Ovary (tissue), 9 donors: ENCODE measurements around the gene BIN1. TPM values are rescaled to one million over a fixed set of nuclear protein-coding genes. Genes with fewer than 3 reads are reported as not detected.

ENCODE experiments used
- DNase-seq, 5 donors: peaks; one replicate each; pipeline ENCODE4 v3.0.0-alpha.2; 2019 to 2020
- H3K27ac ChIP-seq, 2 donors: fragments of 200-600 bp; one replicate each; pipeline versions ENCODE4 v1.5.1 to v1.8.0; 2019 to 2022
- H3K27me3 ChIP-seq: fragments of 200-600 bp; one replicate; pipeline ENCODE4 v1.8.0; 2022
- H3K36me3 ChIP-seq: fragments of 200-600 bp; sonication (generic); one replicate; pipeline ENCODE4 v1.5.1; 2019
- H3K4me1 ChIP-seq: one replicate; pipeline ENCODE4 v1.8.1; 2013; ENCODE audit warnings: mild to moderate bottlenecking, moderate library complexity; ENCODE audit not compliant: insufficient read depth
- H3K4me3 ChIP-seq: fragments of 200-600 bp; sonication (generic); one replicate; pipeline ENCODE4 v1.5.1; 2017
- H3K9me3 ChIP-seq, 2 donors: fragments of 200-600 bp in 1 of 2; sonication (generic) in 1 of 2; one replicate each; pipeline versions ENCODE4 v1.5.1 to v1.8.1; 2013 to 2019; ENCODE audit warnings: mild to moderate bottlenecking in 1 of 2, moderate library complexity in 1 of 2
- CTCF ChIP-seq, 3 donors: fragments of 450-650 bp in 2 of 3; fragments of 200-600 bp in 1 of 3; IDR thresholded peaks; one replicate each; pipeline versions ENCODE4 v1.5.1 to v1.8.0; 2016 to 2022; ENCODE audit warnings: antibody characterized with exemption in 3 of 3, mild to moderate bottlenecking in 1 of 3
- EP300 ChIP-seq: sonication (generic); formaldehyde crosslinking; IDR thresholded peaks from one replicate; pipeline ENCODE4 v1.6.1; 2017; ENCODE audit warnings: antibody characterized with exemption
- POLR2A ChIP-seq: fragments of 450-650 bp; IDR thresholded peaks from one replicate; pipeline ENCODE4 v1.6.1; 2017; ENCODE audit warnings: antibody characterized with exemption, mild to moderate bottlenecking, moderate library complexity
- WGBS, 3 donors: extraction: QIAGEN DNeasy Blood & Tissue Kit in 1 of 3; methylation state at CpG; one replicate each; pipeline versions ENCODE4 v1.1.5 to v1.1.7; 2013 to 2017; 5-methylcytosine and 5-hydroxymethylcytosine counted together
- intact Hi-C, 4 donors: fragments of 100-400 bp; cut with DNase I; formaldehyde crosslinking; loops; one replicate each; pipeline versions ENCODE4 v1.11.0 to v1.15.1; 2022 to 2023
- polyA plus RNA-seq, 2 donors: library from polyadenylated mRNA; stranded (reverse); fragments of 200-250 nt in 1 of 2; fragments of 350-450 nt in 1 of 2; fragmentation: Illumina TruSeq in 1 of 2; extraction: RNeasy Lipid Tissue Mini Kit (QIAGEN cat#74804) in 1 of 2; gene quantifications; one replicate each; pipeline ENCODE4 v1.2.3, GENCODE V29; 2013 to 2014
- total RNA-seq, 7 donors: library from RNA; depleted of rRNA in 2 of 7; stranded (reverse); fragments of >200 nt in 2 of 7; fragmentation: NEBNext Ultra II Directional in 3 of 7; extraction: Animal tissue kit (Norgen Biotek cat#: 25700) in 3 of 7; gene quantifications; one replicate each; pipeline versions ENCODE4 v1.1.0 to v1.2.4, GENCODE V29; 2016 to 2023
- donor health status: DM: no; HTN: no; CAD: no; lungs with moderate emphysema.
- donor health status: DM: no; HTN: no; CAD: no.
- donor health status: Bipolar disorder and iron deficiency.
- donor health status: DM: yes; HTN: yes; CAD: no.
- donor health status: DM: no; HTN: no; CAD: no.
- donor health status: DM: yes; HTN: yes; CAD: no.

BIN1 gene
- total and polyA plus RNA-seq, 9 donors: 16.7 to 77.3 (median 54.0) TPM

GRCh38 chr2:127076290-127076689, 30.7 kb downstream of the BIN1 start:
- H3K9me3 ChIP-seq: no peaks in the 10 kb centered on the region
- no peak for DNase-seq
- no peak overlapping the region for H3K4me3 ChIP-seq
- no peak overlapping the region for H3K27ac ChIP-seq
- TF ChIP-seq CTCF (IDR thresholded peaks at IDR 0.05) (no peak), EP300 (no peak), POLR2A (no peak)
- intact Hi-C loops: no loop called here
- H3K36me3 ChIP-seq: no peaks in the 10 kb centered on the region
- H3K27me3 ChIP-seq: no peaks in the 10 kb centered on the region
- H3K4me1 ChIP-seq: peaks cover 13% of the 10 kb centered on the region
- WGBS, 3 donors: 74 to 88% (median 76%) methylated on average over 5 of the region's 5 CpGs

- intact Hi-C loops: no loop called here
- 73 to 87% (median 76%) methylated on average over 5 to 6 of the region's 6 CpGs for WGBS, 3 donors
- Histone ChIP-seq H3K27ac (no peak overlapping the region), H3K36me3 (no peaks in the 10 kb centered on the region), H3K27me3 (no peaks in the 10 kb centered on the region), H3K4me3 (no peak overlapping the region), H3K4me1 (peaks cover 13% of the 10 kb centered on the region), H3K9me3 (no peaks in the 10 kb centered on the region)
- TF ChIP-seq CTCF (IDR thresholded peaks at IDR 0.05): no peak
- no peak for TF ChIP-seq POLR2A
- TF ChIP-seq EP300: no peak
- no peak for DNase-seq
Measured at GRCh38 chr2:127075821-127076220, 31.1 kb downstream of the BIN1 start.

- H3K27ac ChIP-seq: no peak overlapping the region
- no peak overlapping the region for H3K4me3 ChIP-seq
- peaks cover 13% of the 10 kb centered on the region for H3K4me1 ChIP-seq
- DNase-seq: no peak
- H3K9me3 ChIP-seq: no peaks in the 10 kb centered on the region
- TF ChIP-seq CTCF (IDR thresholded peaks at IDR 0.05) (no peak), POLR2A (no peak), EP300 (no peak)
- intact Hi-C loops: loop anchor here in 1 of 4 donors (5.0 kb wide), 1 partner anchor 87 kb away; no protein-coding TSS in a partner anchor
- no peaks in the 10 kb centered on the region for H3K36me3 ChIP-seq
- no peaks in the 10 kb centered on the region for H3K27me3 ChIP-seq
- 79 to 91% (median 82%) methylated on average over 3 of the region's 3 CpGs for WGBS, 3 donors
Measured at GRCh38 chr2:127074936-127075335, 32.0 kb downstream of the BIN1 start.

- no peak overlapping the region for H3K4me3 ChIP-seq
- TF ChIP-seq POLR2A (no peak), EP300 (no peak), CTCF (IDR thresholded peaks at IDR 0.05) (no peak)
- H3K9me3 ChIP-seq: no peaks in the 10 kb centered on the region
- intact Hi-C loops: loop anchor here in 1 of 4 donors (5.0 kb wide), 1 partner anchor 88 kb away; no protein-coding TSS in a partner anchor
- no peak for DNase-seq
- no peaks in the 10 kb centered on the region for H3K36me3 ChIP-seq
- peaks cover 12% of the 10 kb centered on the region for H3K4me1 ChIP-seq
- 51 to 69% (median 57%) methylated on average over 3 of the region's 3 CpGs for WGBS, 3 donors
- no peaks in the 10 kb centered on the region for H3K27me3 ChIP-seq
- H3K27ac ChIP-seq: peak overlapping the region; percentile 31 to 66
Measured at GRCh38 chr2:127074358-127074757, 32.6 kb downstream of the BIN1 start.
